ENCODE measurements around the gene ANXA2. TPM values are rescaled to one million over a fixed set of nuclear protein-coding genes. Genes with fewer than 3 reads are reported as not detected.

Gene ANXA2
- polyA plus RNA-seq, 3 donors, result 462 to 559 (median 550) TPM

Other genes starting within 250 kb of the ANXA2 start
- gene ICE2, start 81.2 kb upstream of the ANXA2 start, polyA plus RNA-seq (ENCODE audit: insufficient read length in 3 of 3), result 10 to 100 TPM; 74.0 to 90.4 (median 88.2) TPM